Body of pancreas (tissue), 4 donors: ENCODE data around the gene HNRNPF.

Experiments
- CTCF ChIP-seq, 7 experiments: fragments of 450-650 bp in 4 of 7; fragments of 200-600 bp in 3 of 7; sonication (generic) in 3 of 7; IDR thresholded peaks; one replicate each; pipeline ENCODE4 v1.5.1; 2016 to 2019; ENCODE audit warnings: antibody characterized with exemption in 7 of 7
- POLR2A ChIP-seq, 3 donors: fragments of 450-650 bp; IDR thresholded peaks; one replicate each; pipeline ENCODE4 v1.6.1; 2016; ENCODE audit warnings: antibody characterized with exemption in 3 of 3, mild to moderate bottlenecking in 2 of 3

GRCh38 chr10:43375401-43376020 lies 33.5 kb downstream of the HNRNPF start:
- TF ChIP-seq CTCF (IDR thresholded peaks at IDR 0.05) (no peak), POLR2A (IDR thresholded peaks at IDR 0.05) (no peak)
